Suprapubic skin (tissue), 4 donors: ENCODE results near the gene TMC8. TPM values are rescaled to one million over a fixed set of nuclear protein-coding genes. Genes with fewer than 3 reads are reported as not detected.
"Not testable (repeated sequence)": the region's sequence is repeated elsewhere in the genome, so short reads cannot be mapped to it uniquely, and the experiment has no call there.

Experiments
- DNase-seq, 2 donors: peaks; one replicate each; pipeline ENCODE4 v3.0.0-alpha.2; 2019; ENCODE audit warnings: low spot score in 2 of 2
- H3K27ac ChIP-seq: fragments of 200-600 bp; sonication (generic); one replicate; pipeline ENCODE4 v1.5.1; 2019
- H3K27me3 ChIP-seq: fragments of 200-600 bp; sonication (generic); one replicate; pipeline ENCODE4 v1.5.1; 2019
- H3K36me3 ChIP-seq: fragments of 200-600 bp; sonication (generic); one replicate; pipeline ENCODE4 v1.5.1; 2019
- H3K4me1 ChIP-seq: fragments of 200-600 bp; sonication (generic); one replicate; pipeline ENCODE4 v1.5.1; 2019
- H3K4me3 ChIP-seq: fragments of 200-600 bp; sonication (generic); one replicate; pipeline ENCODE4 v1.5.1; 2019; ENCODE audit warnings: mild to moderate bottlenecking
- H3K9me3 ChIP-seq: fragments of 200-600 bp; sonication (generic); one replicate; pipeline ENCODE4 v1.5.1; 2019
- CTCF ChIP-seq, 2 donors: fragments of 200-600 bp in 1 of 2; fragments of 450-650 bp in 1 of 2; sonication (generic) in 1 of 2; IDR thresholded peaks; one replicate each; pipeline ENCODE4 v1.5.1; 2016 to 2019; ENCODE audit warnings: antibody characterized with exemption in 2 of 2, mild to moderate bottlenecking in 1 of 2, moderate library complexity in 1 of 2
- EP300 ChIP-seq: sonication (generic); formaldehyde crosslinking; IDR thresholded peaks from one replicate; pipeline ENCODE4 v1.6.1; 2017; ENCODE audit warnings: antibody characterized with exemption
- POLR2A ChIP-seq, 2 donors: fragments of 450-650 bp; IDR thresholded peaks; one replicate each; pipeline ENCODE4 v1.6.1; 2017; ENCODE audit warnings: antibody characterized with exemption in 2 of 2, mild to moderate bottlenecking in 2 of 2, moderate library complexity in 2 of 2
- POLR2AphosphoS5 ChIP-seq, 3 donors: sonication (generic); formaldehyde crosslinking; IDR thresholded peaks; one replicate each; pipeline ENCODE4 v1.6.1; 2017; ENCODE audit warnings: antibody characterized with exemption in 3 of 3
- WGBS: methylation state at CpG from one replicate; pipeline ENCODE4 v1.1.5; 2018; 5-methylcytosine and 5-hydroxymethylcytosine counted together
- total RNA-seq, 4 donors: library from RNA; depleted of rRNA; stranded (reverse); fragments of >200 nt; gene quantifications; one replicate each; pipeline ENCODE4 v1.1.0, GENCODE V29; 2016

TMC8 gene
- total RNA-seq, 4 donors from 2014 or later: 0.36 to 6.4 (median 1.8) TPM

- H3K27me3 ChIP-seq: no peaks in the 10 kb centered on the region
- no peak for DNase-seq
- no peak overlapping the region for H3K4me3 ChIP-seq
- no peaks in the 10 kb centered on the region for H3K9me3 ChIP-seq
- TF ChIP-seq POLR2A (IDR thresholded peaks at IDR 0.05): no peak
- TF ChIP-seq POLR2AphosphoS5 (IDR thresholded peaks at IDR 0.05): no peak
- no peaks in the 10 kb centered on the region for H3K36me3 ChIP-seq
- no peak overlapping the region for H3K27ac ChIP-seq
- WGBS: 93% methylated on average over 9 of the region's 9 CpGs
- H3K4me1 ChIP-seq: peaks cover 25% of the 10 kb centered on the region
Measured at GRCh38 chr17:78135858-78136500, 5.4 kb downstream of the TMC8 start.

- peaks cover 26% of the 10 kb centered on the region for H3K4me1 ChIP-seq
- peak in 1 of 2 donors; percentile 82 for DNase-seq
- no peaks in the 10 kb centered on the region for H3K36me3 ChIP-seq
- no peak overlapping the region for H3K27ac ChIP-seq
- TF ChIP-seq EP300 (no peak), POLR2A (IDR thresholded peaks at IDR 0.05) (no peak), POLR2AphosphoS5 (IDR thresholded peaks at IDR 0.05) (no peak), CTCF (IDR thresholded peaks at IDR 0.05) (peak in 1 of 2 donors; percentile 9)
- 71% methylated on average over 22 of the region's 26 CpGs for WGBS
- H3K27me3 ChIP-seq: no peaks in the 10 kb centered on the region
- H3K4me3 ChIP-seq: no peak overlapping the region
- H3K9me3 ChIP-seq: no peaks in the 10 kb centered on the region
Measured at GRCh38 chr17:78137392-78138203, 7.0 kb downstream of the TMC8 start.

DNA sequence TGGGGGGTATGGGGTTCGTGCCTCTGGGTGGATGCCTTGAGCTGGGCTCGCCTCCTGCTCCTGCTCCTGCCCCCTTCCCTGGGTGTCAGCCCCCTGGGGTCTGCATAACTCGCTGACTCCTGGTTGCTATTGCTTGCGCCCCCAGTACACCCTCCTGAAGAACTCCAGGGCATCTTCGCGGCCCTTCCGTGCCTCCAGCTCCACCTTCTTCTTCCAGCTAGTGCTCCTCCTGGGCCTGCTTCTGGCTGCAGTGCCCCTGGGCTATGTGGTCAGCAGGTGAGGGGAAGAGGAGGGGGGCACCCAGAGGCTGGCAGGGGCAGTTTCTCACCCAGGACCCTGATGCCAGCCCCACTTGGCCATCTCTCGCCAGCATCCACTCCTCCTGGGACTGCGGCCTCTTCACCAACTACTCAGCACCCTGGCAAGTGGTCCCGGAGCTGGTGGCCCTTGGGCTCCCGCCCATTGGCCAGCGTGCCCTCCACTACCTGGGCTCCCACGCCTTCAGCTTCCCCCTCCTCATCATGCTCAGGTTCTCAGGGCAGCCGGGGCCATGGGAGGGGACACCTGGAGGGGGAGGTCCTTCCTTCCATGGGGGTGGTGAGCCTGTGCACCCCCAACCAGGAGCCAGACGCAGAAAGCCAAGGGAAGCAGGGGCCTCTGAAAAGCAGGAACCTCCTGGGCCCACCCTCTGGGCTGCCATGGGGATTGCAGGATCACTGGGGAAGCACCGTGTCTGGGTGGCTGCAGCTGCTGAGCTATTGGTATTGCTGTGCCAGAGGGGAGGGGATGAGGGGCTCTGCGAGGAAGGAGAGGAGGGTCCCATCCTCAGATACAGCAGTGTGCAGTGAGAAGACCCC is 7.9 kb downstream of the TMC8 start:
- Histone ChIP-seq H3K27me3 (no peaks in the 10 kb centered on the region), H3K4me3 (no peak overlapping the region), H3K36me3 (no peaks in the 10 kb centered on the region), H3K27ac (no peak overlapping the region), H3K9me3 (no peaks in the 10 kb centered on the region), H3K4me1 (peaks cover 32% of the 10 kb centered on the region)
- no peak for DNase-seq
- TF ChIP-seq EP300 (no peak), CTCF (IDR thresholded peaks at IDR 0.05) (no peak), POLR2A (IDR thresholded peaks at IDR 0.05) (no peak), POLR2AphosphoS5 (IDR thresholded peaks at IDR 0.05) (no peak)
- 80% methylated on average over 17 of the region's 17 CpGs for WGBS

DNA sequence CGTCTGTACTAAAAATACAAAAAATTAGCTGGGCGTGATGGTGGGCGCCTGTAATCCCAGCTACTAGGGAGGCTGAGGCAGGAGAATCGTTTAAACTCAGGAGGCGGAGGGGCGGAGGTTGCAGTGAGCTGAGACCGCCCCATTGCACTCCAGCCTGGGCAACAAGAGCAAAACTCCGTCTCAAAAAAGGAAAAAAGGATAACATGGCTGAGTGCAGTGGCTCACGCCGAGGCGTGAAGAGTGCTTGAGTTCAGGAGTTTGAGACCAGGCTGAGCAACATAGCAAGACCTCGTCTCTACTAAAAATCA is 9.2 kb downstream of the TMC8 start:
- peak overlapping the region; percentile 28 for H3K27ac ChIP-seq
- not testable (repeated sequence) for H3K27me3 ChIP-seq, DNase-seq, H3K36me3 ChIP-seq, H3K4me3 ChIP-seq, H3K9me3 ChIP-seq
- peaks cover 46% of the 10 kb centered on the region for H3K4me1 ChIP-seq
- WGBS: 83% methylated on average over 12 of the region's 12 CpGs

GRCh38 chr17:78140169-78141051 is 9.8 kb downstream of the TMC8 start:
- Histone ChIP-seq H3K4me1 (peaks cover 52% of the 10 kb centered on the region), H3K4me3 (peak overlapping the region; percentile 36), H3K9me3 (no peaks in the 10 kb centered on the region), H3K27me3 (no peaks in the 10 kb centered on the region), H3K36me3 (no peaks in the 10 kb centered on the region), H3K27ac (peak overlapping the region; percentile 89)
- DNase-seq: peak; percentile 97 to 98
- TF ChIP-seq EP300 (no peak), POLR2A (IDR thresholded peaks at IDR 0.05) (peak in 1 of 2 donors; percentile 33)
- 27% methylated on average over 18 of the region's 58 CpGs for WGBS

GRCh38 chr17:78141437-78142118 is 11.0 kb downstream of the TMC8 start:
- Histone ChIP-seq H3K27ac (peak overlapping the region; percentile 89), H3K36me3 (no peaks in the 10 kb centered on the region), H3K4me3 (no peak overlapping the region), H3K4me1 (peaks cover 62% of the 10 kb centered on the region), H3K27me3 (no peaks in the 10 kb centered on the region), H3K9me3 (no peaks in the 10 kb centered on the region)
- TF ChIP-seq POLR2AphosphoS5 (IDR thresholded peaks at IDR 0.05) (no peak), CTCF (IDR thresholded peaks at IDR 0.05) (no peak), POLR2A (IDR thresholded peaks at IDR 0.05) (no peak), EP300 (no peak)
- no peak for DNase-seq
- WGBS: 52% methylated on average over 5 of the region's 20 CpGs
